Heart right ventricle (tissue), 16 donors: ENCODE data around the gene RADIL. TPM values are rescaled to one million over a fixed set of nuclear protein-coding genes. Genes with fewer than 3 reads are reported as not detected.
A peak's percentile ranks its signal among the peaks of the same experiment; 100 is the strongest.

Experiments
- ATAC-seq, 8 donors: fragments of 200-7000 bp; cut with Tn5 transposase; one replicate each; pipeline ENCODE4 v1.9.1; 2020; ENCODE audit warnings: mild to moderate bottlenecking in 8 of 8, moderate library complexity in 8 of 8, moderate number of reproducible peaks in 1 of 8
- DNase-seq, 2 donors: peaks; one replicate each; pipeline ENCODE4 v3.0.0-alpha.2; 2020
- H3K27ac ChIP-seq, 10 donors: fragments of 200-600 bp; sonication (generic) in 2 of 10; one replicate each; pipeline versions ENCODE4 v1.5.0 to v1.8.0; 2020 to 2022; ENCODE audit warnings: mild to moderate bottlenecking in 3 of 10
- H3K27me3 ChIP-seq, 7 donors: fragments of 200-600 bp; one replicate each; pipeline ENCODE4 v1.8.0; 2021 to 2022; ENCODE audit warnings: mild to moderate bottlenecking in 2 of 7
- H3K36me3 ChIP-seq, 9 donors: fragments of 200-600 bp; sonication (generic) in 1 of 9; one replicate each; pipeline versions ENCODE4 v1.5.0 to v1.8.0; 2020 to 2022; ENCODE audit warnings: mild to moderate bottlenecking in 2 of 9
- H3K4me1 ChIP-seq, 9 donors: fragments of 200-600 bp; sonication (generic) in 1 of 9; one replicate each; pipeline versions ENCODE4 v1.5.0 to v1.8.0; 2020 to 2022; ENCODE audit warnings: mild to moderate bottlenecking in 4 of 9
- H3K4me3 ChIP-seq, 10 donors: fragments of 200-600 bp; sonication (generic) in 2 of 10; one replicate each; pipeline versions ENCODE4 v1.5.0 to v1.8.0; 2020 to 2022; ENCODE audit warnings: mild to moderate bottlenecking in 7 of 10, moderate library complexity in 2 of 10
- H3K9me3 ChIP-seq, 11 donors: fragments of 200-600 bp in 10 of 11; sonication (generic) in 2 of 11; one replicate each; pipeline versions ENCODE4 v1.5.0 to v1.8.0; 2013 to 2022; ENCODE audit warnings: mild to moderate bottlenecking in 2 of 11, control low read depth in 1 of 11, moderate library complexity in 1 of 11
- CTCF ChIP-seq, 9 donors: fragments of 200-600 bp; sonication (generic) in 2 of 9; IDR thresholded peaks; one replicate each; pipeline versions ENCODE4 v1.5.0 to v1.8.0; 2021 to 2022; ENCODE audit warnings: antibody characterized with exemption in 9 of 9, mild to moderate bottlenecking in 5 of 9, moderate library complexity in 1 of 9
- WGBS, 2 donors: extraction: QIAGEN DNeasy Blood & Tissue Kit; methylation state at CpG; one replicate each; pipeline ENCODE4 v1.1.7; 2013; ENCODE audit warnings: inconsistent platforms in 1 of 2; 5-methylcytosine and 5-hydroxymethylcytosine counted together
- intact Hi-C, 10 donors: fragments of 100-400 bp; cut with DNase I; formaldehyde crosslinking; loops; one replicate each; pipeline versions ENCODE4 v1.11.1 to v1.14.2; 2022
- polyA plus RNA-seq, 2 donors: library from polyadenylated mRNA; stranded (reverse); fragments of 200-250 nt; gene quantifications; one replicate each; pipeline ENCODE4 v1.2.3, GENCODE V29; 2013
- total RNA-seq, 10 donors: library from RNA; stranded (reverse); fragmentation: NEBNext Ultra II Directional in 3 of 10; extraction: Animal tissue kit (Norgen Biotek cat#: 25700) in 3 of 10; gene quantifications; one replicate each; pipeline versions ENCODE4 v1.2.1 to v1.2.4, GENCODE V29; 2021 to 2023
- donor health status: Arrhythmogenic right ventricular cardiomyopathy.
- donor health status: ischemic (EF 13 %, LVEDD 7.1; RV severe dilation, severe dysfunction).
- donor health status: healthy with polysubstance abuse.
- donor health status: DM: no; HTN: yes; CAD: no.
- donor health status: DM: no; HTN: no; CAD: no.
- donor health status: ischemic (EF 25% LVEDD 6.9; RV normal size, moderate dysfunction).
- donor health status: ischemic (EF 25% LVEDD 5.7; RV mildly dilated, moderate dysfunction).
- donor health status: healthy.
- donor health status: DM: yes; HTN: yes; CAD: no.
- donor health status: Ischemic cardiomyopathy.
- donor health status: ischemic (EF 35%, LVEDD 5.7; RV mildly dilated, moderate dysfunction).
- donor health status: nonischemic (EF 11% LVEDD 7.7; RV severe dilation, severe dysfunction).
- donor health status: DM: yes; HTN: yes; CAD: no.
- donor health status: PGD.
- donor health status: ischemic (EF 29% LVEDD 5.4; RV normal size, mild dysfunction).
- donor health status: nonischemic (EF 23%, LVEDD 6.1; RV moderate dilation, normal function).

RADIL gene
- total and polyA plus RNA-seq, 12 donors: 1.2 to 6.6 (median 3.8) TPM

- H3K27ac ChIP-seq: peak overlapping the region; percentile 6 to 86 (median 71)
- TF ChIP-seq CTCF (IDR thresholded peaks at IDR 0.05): no peak
- H3K4me1 ChIP-seq: peaks cover 3 to 55% (median 19%) of the 10 kb centered on the region in 9 donors
- DNase-seq (peak; percentile 66 to 70), ATAC-seq (peak; percentile 32 to 76 (median 72))
- H3K36me3 ChIP-seq: peaks cover 0 to 6% (median 0%) of the 10 kb centered on the region in 9 donors
- WGBS, 2 donors: 58 to 59% methylated on average over 39 of the region's 39 CpGs
- intact Hi-C loops: loop anchor here in 1 of 10 donors (10.0 kb wide), 1 partner anchor 265 kb away; no protein-coding TSS in a partner anchor
- H3K27me3 ChIP-seq: no peaks in the 10 kb centered on the region
- H3K4me3 ChIP-seq: peak overlapping the region in 2 of 10 donors; percentile 6
- H3K9me3 ChIP-seq: no peaks in the 10 kb centered on the region
Observed at GRCh38 chr7:4819560-4820404, 63.7 kb downstream of the RADIL start.

DNA sequence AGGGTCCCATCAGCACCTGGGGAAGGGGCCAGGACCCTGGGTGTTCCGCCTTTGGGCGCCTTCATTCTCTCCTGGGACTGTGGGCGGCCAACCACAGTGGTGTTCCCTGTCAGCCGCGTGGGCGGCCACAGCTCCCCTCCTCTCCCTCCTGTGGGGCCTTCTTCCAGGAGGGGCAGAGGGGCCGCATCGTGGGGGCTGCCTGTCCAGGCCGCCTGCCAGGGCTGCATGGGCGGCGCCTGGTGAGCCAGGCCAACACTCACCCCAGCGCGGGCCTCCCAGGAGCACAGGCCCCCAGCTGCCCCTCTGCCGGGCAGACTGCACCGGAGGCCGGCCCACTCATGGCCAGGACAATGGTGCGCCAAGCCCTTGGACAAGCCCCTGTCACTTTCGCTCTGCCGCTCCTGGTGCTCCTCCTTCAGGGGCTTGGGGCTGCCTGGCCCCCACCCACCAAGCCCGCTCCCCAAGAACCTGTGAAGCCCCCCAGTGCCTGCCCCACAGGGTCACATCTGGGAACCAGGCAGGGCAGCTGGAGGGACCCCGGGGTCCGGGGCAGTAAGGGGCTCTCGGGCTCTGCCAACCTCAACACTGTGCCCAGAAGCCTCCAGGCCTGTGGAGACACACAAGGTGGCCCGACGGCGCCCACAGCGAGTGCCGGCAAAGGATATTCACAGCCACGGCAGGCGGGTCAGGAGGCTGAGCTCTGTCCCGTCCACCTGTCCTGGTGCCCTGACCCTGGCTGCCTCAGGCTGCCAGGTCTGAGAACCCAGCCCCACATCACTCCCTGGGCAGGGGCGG is 65.3 kb downstream of the RADIL start:
- intact Hi-C loops: no loop called here
- Histone ChIP-seq H3K27ac (peak overlapping the region in 5 of 10 donors; percentile 3 to 86 (median 77)), H3K27me3 (no peaks in the 10 kb centered on the region), H3K4me3 (no peak overlapping the region), H3K4me1 (peaks cover 3 to 50% (median 19%) of the 10 kb centered on the region in 9 donors), H3K36me3 (peaks cover 0 to 19% (median 0%) of the 10 kb centered on the region in 9 donors), H3K9me3 (no peaks in the 10 kb centered on the region)
- no peak for DNase-seq
- no peak for TF ChIP-seq CTCF (IDR thresholded peaks at IDR 0.05)
- WGBS, 2 donors: 84 to 86% methylated on average over 30 to 32 of the region's 32 CpGs
- no peak for ATAC-seq

- no peak for DNase-seq
Observed at GRCh38 chr7:4817178-4817901, 66.2 kb downstream of the RADIL start.

More at GRCh38 chr7:4817178-4817901, 66.2 kb downstream of the RADIL start:
- no peak for TF ChIP-seq CTCF (IDR thresholded peaks at IDR 0.05)
- Histone ChIP-seq H3K36me3 (peaks cover 0 to 19% (median 0%) of the 10 kb centered on the region in 9 donors), H3K27me3 (no peaks in the 10 kb centered on the region), H3K9me3 (peaks cover 0 to 4% (median 0%) of the 10 kb centered on the region in 11 donors), H3K4me3 (no peak overlapping the region), H3K27ac (peak overlapping the region in 1 of 10 donors; percentile 77), H3K4me1 (peaks cover 3 to 45% (median 19%) of the 10 kb centered on the region in 9 donors)
- WGBS, 2 donors: 92 to 93% methylated on average over 38 of the region's 38 CpGs
- intact Hi-C loops: no loop called here
- ATAC-seq: no peak
